CD4-positive, CD25-positive, alpha-beta regulatory T cell (primary cell): ENCODE data around the gene ZNF682. TPM values are rescaled to one million over a fixed set of nuclear protein-coding genes. Genes with fewer than 3 reads are reported as not detected.

Experiments used
- polyA plus RNA-seq, 4 donors: library from polyadenylated mRNA; unstranded; fragments of 300-500 nt; fragmentation: Illumina TruSeq; gene quantifications; one replicate each; pipeline ENCODE4 v1.2.3, GENCODE V29; 2021
- total RNA-seq: library from RNA; stranded (reverse); gene quantifications from one replicate; pipeline ENCODE4 v1.2.3, GENCODE V29; 2022

ZNF682 gene
- total and polyA plus RNA-seq, 5 donors from 2014 or later = 3.8 to 10.8 (median 6.4) TPM

Other genes with a start within 250 kb of the ZNF682 start
- gene ZNF506, start 217.8 kb downstream of the ZNF682 start, total RNA-seq = 32.6 TPM
- gene ZNF506, start 217.8 kb downstream of the ZNF682 start, polyA plus RNA-seq = 10 to 100 TPM; 16.8 to 30.1 (median 22.3) TPM
- 5.0 TPM for gene ZNF253, start 173.6 kb downstream of the ZNF682 start, total RNA-seq
- 10 to 100 TPM in 2 of 4 donors, 1 to 10 TPM in 2; 5.8 to 17.0 (median 11.7) TPM for gene ZNF253, start 173.6 kb downstream of the ZNF682 start, polyA plus RNA-seq
- gene ZNF93, start 138.6 kb downstream of the ZNF682 start, total RNA-seq = 5.6 TPM
- 10 to 100 TPM in 3 of 4 donors, 1 to 10 TPM in 1; 6.5 to 14.6 (median 10.7) TPM for gene ZNF93, start 138.6 kb downstream of the ZNF682 start, polyA plus RNA-seq
- gene ZNF90, start 38.5 kb upstream of the ZNF682 start, total RNA-seq = 2.8 TPM
- gene ZNF90, start 38.5 kb upstream of the ZNF682 start, polyA plus RNA-seq = 1 to 10 TPM in 3 of 4 donors, under 1 TPM in 1; 0.54 to 3.3 (median 1.5) TPM
- gene ZNF486, start 127.7 kb upstream of the ZNF682 start, total RNA-seq = 3.7 TPM
- gene ZNF486, start 127.7 kb upstream of the ZNF682 start, polyA plus RNA-seq = 1 to 10 TPM; 1.9 to 6.4 (median 3.4) TPM